HepG2 (cell line): ENCODE results near the gene LRP5. TPM values are rescaled to one million over a fixed set of nuclear protein-coding genes. Genes with fewer than 3 reads are reported as not detected.
A peak's percentile ranks its signal among the peaks of the same experiment; 100 is the strongest.

Source experiments
- CEBPB ChIP-seq: IDR thresholded peaks from 2 replicates; pipeline ENCODE4 v1.6.1; 2011; ENCODE audit warnings: low read depth, low read length, improper control_type of control experiment, borderline replicate concordance
- CHCHD3 ChIP-seq: sonication (generic); formaldehyde crosslinking; IDR thresholded peaks from 2 replicates; pipeline ENCODE4 v1.8.0; 2022; ENCODE audit warnings: mild to moderate bottlenecking, missing genetic modification reagents, moderate library complexity
- DMAP1 ChIP-seq: IDR thresholded peaks from 2 replicates; pipeline ENCODE4 v1.6.1; 2016
- HES4 ChIP-seq: sonication (generic); formaldehyde crosslinking; IDR thresholded peaks from 2 replicates; pipeline ENCODE4 v1.9.0; 2021; ENCODE audit warnings: mild to moderate bottlenecking, missing genetic modification reagents, borderline replicate concordance
- HNRNPL ChIP-seq: fragments of 200-400 bp; formaldehyde crosslinking; IDR thresholded peaks from 2 replicates; pipeline ENCODE4 v1.6.1; 2017; ENCODE audit warnings: mild to moderate bottlenecking, low read depth, low read length
- KLF15 ChIP-seq: sonication (generic); formaldehyde crosslinking; IDR thresholded peaks from 2 replicates; pipeline ENCODE4 v1.8.1; 2023; ENCODE audit warnings: borderline replicate concordance, mild to moderate bottlenecking, inconsistent platforms, missing genetic modification reagents, mixed read lengths
- KLF6 ChIP-seq: IDR thresholded peaks from 2 replicates; pipeline ENCODE4 v1.8.0; 2016; ENCODE audit warnings: missing biosample characterization, missing genetic modification reagents
- MXD4 ChIP-seq: IDR thresholded peaks from 2 replicates; pipeline ENCODE4 v1.6.1; 2016; ENCODE audit warnings: mild to moderate bottlenecking, missing biosample characterization, missing genetic modification reagents
- MXI1 ChIP-seq: IDR thresholded peaks from 3 replicates; pipeline ENCODE4 v1.6.1; 2012; ENCODE audit warnings: low read depth, low read length, inconsistent platforms, borderline replicate concordance
- NR2F6 ChIP-seq, 2 experiments: IDR thresholded peaks; 2 replicates each; pipeline ENCODE4 v1.6.1; 2016; ENCODE audit warnings: antibody characterized with exemption in 1 of 2, mild to moderate bottlenecking in 1 of 2
- PCBP1 ChIP-seq: fragments of 200-400 bp; formaldehyde crosslinking; IDR thresholded peaks from 2 replicates; pipeline ENCODE4 v1.6.1; 2017; ENCODE audit warnings: mild to moderate bottlenecking, low read depth, low read length, borderline replicate concordance
- POGZ ChIP-seq: sonication (generic); formaldehyde crosslinking; IDR thresholded peaks from 2 replicates; pipeline ENCODE4 v1.4.0; 2020; ENCODE audit warnings: mild to moderate bottlenecking, missing genetic modification reagents
- POLR2A ChIP-seq, 2 experiments: IDR thresholded peaks; 2 replicates each; pipeline ENCODE4 v1.6.1; 2011; ENCODE audit warnings: low read depth in 2 of 2, low read length in 2 of 2, mild to moderate bottlenecking in 1 of 2, moderate library complexity in 1 of 2; ENCODE audit not compliant: insufficient read depth in 1 of 2
- PRMT3 ChIP-seq: sonication (generic); formaldehyde crosslinking; IDR thresholded peaks from 2 replicates; pipeline ENCODE4 v1.8.1; 2022; ENCODE audit warnings: low read depth, mild to moderate bottlenecking, moderate library complexity, missing genetic modification reagents, borderline replicate concordance
- RAD21 ChIP-seq: fragments of 450-650 bp; formaldehyde crosslinking; IDR thresholded peaks from 2 replicates; pipeline ENCODE4 v1.5.0; 2020; ENCODE audit warnings: mild to moderate bottlenecking
- SMC3 ChIP-seq: IDR thresholded peaks from 2 replicates; pipeline ENCODE4 v1.6.1; 2011; ENCODE audit warnings: low read length, improper control_type of control experiment
- TAF15 ChIP-seq: fragments of 200-400 bp; formaldehyde crosslinking; IDR thresholded peaks from one replicate; pipeline ENCODE4 v1.6.1; 2018; ENCODE audit warnings: mild to moderate bottlenecking, low read depth, low read length; ENCODE audit not compliant: poor library complexity, severe bottlenecking
- TGIF2 ChIP-seq: IDR thresholded peaks from 2 replicates; pipeline ENCODE4 v1.6.1; 2016; ENCODE audit warnings: control low read depth, missing compliant biosample characterization
- ZMYM2 ChIP-seq: sonication (generic); formaldehyde crosslinking; IDR thresholded peaks from 2 replicates; pipeline ENCODE4 v1.8.0; 2022; ENCODE audit warnings: mild to moderate bottlenecking, missing genetic modification reagents
- ZNF792 ChIP-seq: IDR thresholded peaks from 2 replicates; pipeline ENCODE4 v1.6.1; 2016
- polyA plus RNA-seq, 8 experiments: library from polyadenylated mRNA; depleted of rRNA in 3 of 8; stranded (reverse) in 7 of 8; unstranded in 1 of 8; fragments of >200 nt; fragmentation: Illumina TruSeq in 4 of 8; extraction: Trizol in 4 of 8; gene quantifications; 2 replicates each; pipeline versions ENCODE4 v1.2.1 to v1.2.3, GENCODE V29; 2011 to 2016; ENCODE audit warnings: low read depth in 4 of 8, missing spikeins in 1 of 8, mixed read lengths in 1 of 8; ENCODE audit not compliant: insufficient read depth in 1 of 8
- total RNA-seq, 5 experiments: library from RNA; depleted of rRNA; stranded (reverse); fragments of >200 nt; fragmentation: Illumina TruSeq; extraction: Trizol; gene quantifications; 2 replicates each; pipeline ENCODE4 v1.2.3, GENCODE V29; 2016; ENCODE audit warnings: low read depth in 1 of 5
- TF ChIP-seq, protein P1 (sequence below): sonication (generic); formaldehyde crosslinking; IDR thresholded peaks from 2 replicates; pipeline ENCODE4 v1.5.1; 2020; ENCODE audit warnings: mild to moderate bottlenecking, missing genetic modification reagents
- TF ChIP-seq, protein P2 (sequence below): sonication (generic); formaldehyde crosslinking; IDR thresholded peaks from 2 replicates; pipeline ENCODE4 v1.4.0; 2020; ENCODE audit warnings: low read depth, missing genetic modification reagents

LRP5 gene
- total and polyA plus RNA-seq, 2 of the 13 experiments (the other 11 are each of a cell fraction or from before 2014, with no cell fraction given), result 40.4 to 64.0 TPM

DNA sequence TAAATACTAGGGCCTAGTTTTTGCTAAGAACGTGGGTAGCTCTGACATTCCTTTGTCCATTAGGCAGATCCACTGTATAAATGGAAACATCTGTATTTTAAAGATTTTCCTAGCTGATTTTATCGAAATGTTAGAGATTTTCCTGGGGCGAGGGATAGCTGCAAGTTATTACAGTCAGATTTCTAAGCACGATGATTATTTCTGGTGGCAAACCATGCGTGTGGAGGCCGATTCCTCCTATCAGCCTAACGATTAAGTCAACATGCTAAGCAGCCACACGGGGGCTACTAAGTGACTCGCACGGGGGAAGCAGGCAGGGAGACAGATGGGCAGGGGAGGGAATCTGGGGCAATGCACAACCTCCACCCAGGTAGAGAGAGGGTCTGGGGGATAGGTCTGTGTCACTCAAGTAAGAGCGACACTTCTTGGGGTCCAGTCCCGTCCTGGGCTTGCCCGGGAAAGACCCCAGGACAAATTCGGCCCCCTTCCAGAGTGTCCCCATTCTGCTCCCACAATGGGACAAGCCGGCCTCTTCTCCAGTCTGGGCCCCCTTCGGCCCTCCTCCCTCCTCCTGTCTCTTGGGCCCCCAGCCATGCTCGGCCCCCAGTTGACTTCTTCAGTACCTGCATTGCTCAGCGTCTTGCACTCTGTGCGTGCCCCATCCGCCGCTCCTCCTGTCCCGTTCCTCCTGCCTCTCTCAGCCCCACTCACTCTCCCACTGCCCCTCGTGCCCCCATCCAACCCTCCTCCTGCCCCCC is 41.2 kb upstream of the LRP5 start (continued):
- 0 out of 2 replicates have a peak, but pooled peaks have one; percentile 60 for TF ChIP-seq KLF15 (CRISPR knock-in tag)
- 0 out of 2 replicates have a peak, but pooled peaks have one; percentile 43 for TF ChIP-seq CHCHD3
- no peak for TF ChIP-seq CEBPB
- TF ChIP-seq ZNF792 (CRISPR knock-in tag), result no peak
- TF ChIP-seq, protein P1, sequence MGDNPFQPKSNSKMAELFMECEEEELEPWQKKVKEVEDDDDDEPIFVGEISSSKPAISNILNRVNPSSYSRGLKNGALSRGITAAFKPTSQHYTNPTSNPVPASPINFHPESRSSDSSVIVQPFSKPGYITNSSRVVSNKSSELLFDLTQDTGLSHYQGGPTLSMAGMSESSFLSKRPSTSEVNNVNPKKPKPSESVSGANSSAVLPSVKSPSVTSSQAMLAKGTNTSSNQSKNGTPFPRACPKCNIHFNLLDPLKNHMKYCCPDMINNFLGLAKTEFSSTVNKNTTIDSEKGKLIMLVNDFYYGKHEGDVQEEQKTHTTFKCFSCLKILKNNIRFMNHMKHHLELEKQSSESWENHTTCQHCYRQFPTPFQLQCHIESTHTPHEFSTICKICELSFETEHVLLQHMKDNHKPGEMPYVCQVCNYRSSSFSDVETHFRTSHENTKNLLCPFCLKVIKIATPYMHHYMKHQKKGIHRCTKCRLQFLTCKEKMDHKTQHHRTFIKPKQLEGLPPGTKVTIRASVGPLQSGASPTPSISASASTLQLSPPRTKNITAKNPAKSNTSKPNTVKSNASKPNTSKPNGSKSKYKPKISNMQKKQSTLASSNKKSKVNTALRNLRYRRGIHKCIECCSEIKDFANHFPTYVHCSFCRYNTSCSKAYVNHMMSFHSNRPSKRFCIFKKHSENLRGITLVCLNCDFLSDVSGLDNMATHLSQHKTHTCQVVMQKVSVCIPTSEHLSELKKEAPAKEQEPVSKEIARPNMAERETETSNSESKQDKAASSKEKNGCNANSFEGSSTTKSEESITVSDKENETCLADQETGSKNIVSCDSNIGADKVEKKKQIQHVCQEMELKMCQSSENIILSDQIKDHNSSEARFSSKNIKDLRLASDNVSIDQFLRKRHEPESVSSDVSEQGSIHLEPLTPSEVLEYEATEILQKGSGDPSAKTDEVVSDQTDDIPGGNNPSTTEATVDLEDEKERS, result no peak
- TF ChIP-seq HNRNPL, result 0 out of 2 replicates have a peak, but pooled peaks have one; percentile 18
- TF ChIP-seq MXD4 (CRISPR knock-in tag), result peak; percentile 57; the same call in 1 of the 2 replicates
- no peak for TF ChIP-seq POGZ (CRISPR knock-in tag)
- peak; percentile 6; the same call in 1 of the 2 replicates for TF ChIP-seq ZMYM2 (CRISPR knock-in tag)
- 0 out of 2 replicates have a peak, but pooled peaks have one; percentile 54 for TF ChIP-seq PCBP1
- TF ChIP-seq TAF15, result no peak
- peak; percentile 71 for TF ChIP-seq DMAP1 (CRISPR knock-in tag)
- no peak for TF ChIP-seq KLF6
- peak; percentile 29; the same call in 1 of the 2 replicates for TF ChIP-seq RAD21 (CRISPR knock-in tag)
- TF ChIP-seq, protein P2, sequence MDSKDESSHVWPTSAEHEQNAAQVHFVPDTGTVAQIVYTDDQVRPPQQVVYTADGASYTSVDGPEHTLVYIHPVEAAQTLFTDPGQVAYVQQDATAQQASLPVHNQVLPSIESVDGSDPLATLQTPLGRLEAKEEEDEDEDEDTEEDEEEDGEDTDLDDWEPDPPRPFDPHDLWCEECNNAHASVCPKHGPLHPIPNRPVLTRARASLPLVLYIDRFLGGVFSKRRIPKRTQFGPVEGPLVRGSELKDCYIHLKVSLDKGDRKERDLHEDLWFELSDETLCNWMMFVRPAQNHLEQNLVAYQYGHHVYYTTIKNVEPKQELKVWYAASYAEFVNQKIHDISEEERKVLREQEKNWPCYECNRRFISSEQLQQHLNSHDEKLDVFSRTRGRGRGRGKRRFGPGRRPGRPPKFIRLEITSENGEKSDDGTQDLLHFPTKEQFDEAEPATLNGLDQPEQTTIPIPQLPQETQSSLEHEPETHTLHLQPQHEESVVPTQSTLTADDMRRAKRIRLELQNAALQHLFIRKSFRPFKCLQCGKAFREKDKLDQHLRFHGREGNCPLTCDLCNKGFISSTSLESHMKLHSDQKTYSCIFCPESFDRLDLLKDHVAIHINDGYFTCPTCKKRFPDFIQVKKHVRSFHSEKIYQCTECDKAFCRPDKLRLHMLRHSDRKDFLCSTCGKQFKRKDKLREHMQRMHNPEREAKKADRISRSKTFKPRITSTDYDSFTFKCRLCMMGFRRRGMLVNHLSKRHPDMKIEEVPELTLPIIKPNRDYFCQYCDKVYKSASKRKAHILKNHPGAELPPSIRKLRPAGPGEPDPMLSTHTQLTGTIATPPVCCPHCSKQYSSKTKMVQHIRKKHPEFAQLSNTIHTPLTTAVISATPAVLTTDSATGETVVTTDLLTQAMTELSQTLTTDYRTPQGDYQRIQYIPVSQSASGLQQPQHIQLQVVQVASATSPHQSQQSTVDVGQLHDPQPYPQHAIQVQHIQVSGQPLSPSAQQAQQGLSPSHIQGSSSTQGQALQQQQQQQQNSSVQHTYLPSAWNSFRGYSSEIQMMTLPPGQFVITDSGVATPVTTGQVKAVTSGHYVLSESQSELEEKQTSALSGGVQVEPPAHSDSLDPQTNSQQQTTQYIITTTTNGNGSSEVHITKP (CRISPR knock-in tag), result peak; percentile 93
- 0 out of 2 replicates have a peak, but pooled peaks have one; percentile 19 for TF ChIP-seq PRMT3
- TF ChIP-seq MXI1, result peak; percentile 30; the same call in 1 of the 3 replicates
- TF ChIP-seq HES4 (CRISPR knock-in tag), result 0 out of 2 replicates have a peak, but pooled peaks have one; percentile 39
- peak; percentile 47 for TF ChIP-seq SMC3
- peak in 1 of 2 experiments; percentile 63; a peak in 2 of 4 replicates for TF ChIP-seq POLR2A (IDR thresholded peaks at IDR 0.05; ENCODE audit: insufficient read depth in 1 of 2, low read depth in 2 of 2, low read length in 2 of 2)
- TF ChIP-seq TGIF2, result peak; percentile 15; the same call in 1 of the 2 replicates
- no peak for TF ChIP-seq NR2F6 (IDR thresholded peaks at IDR 0.05)
- no peak for TF ChIP-seq NR2F6 (CRISPR knock-in tag; IDR thresholded peaks at IDR 0.05)
